ENCODE results near the gene STC2. TPM values are rescaled to one million over a fixed set of nuclear protein-coding genes. Genes with fewer than 3 reads are reported as not detected.
"Not testable (repeated sequence)": the region's sequence is repeated elsewhere in the genome, so short reads cannot be mapped to it uniquely, and the experiment has no call there.

Gene STC2
- total and polyA plus RNA-seq, 7 donors = 3.3 to 40.7 (median 13.7) TPM; not detected in 2

- peaks cover 0 to 38% (median 5%) of the 10 kb centered on the region in 3 donors for H3K27me3 ChIP-seq
- intact Hi-C loops (cut with DNase I) = loop anchor here (10.0 kb wide), 3 partner anchors 142 to 582 kb away; partner anchors contain the start of genes ATP6V0E1 and BNIP1
- H3K4me3 ChIP-seq = no peak overlapping the region
- DNase-seq = no peak
- no peaks in the 10 kb centered on the region for H3K36me3 ChIP-seq
- 35 to 48% methylated on average over 7 of the region's 7 CpGs for WGBS, 2 donors
- H3K4me1 ChIP-seq = peaks cover 0 to 25% (median 23%) of the 10 kb centered on the region in 4 donors
- TF ChIP-seq POLR2A (IDR thresholded peaks at IDR 0.05) (no peak), CTCF (IDR thresholded peaks at IDR 0.05) (no peak), EP300 (IDR thresholded peaks at IDR 0.05) (no peak), POLR2AphosphoS5 (IDR thresholded peaks at IDR 0.05) (no peak)
- H3K27ac ChIP-seq = no peak overlapping the region
- H3K9me3 ChIP-seq = no peaks in the 10 kb centered on the region
Observed at GRCh38 chr5:173287086-173287485, 41.1 kb downstream of the STC2 start.

GRCh38 chr5:173284343-173284958 lies 43.8 kb downstream of the STC2 start:
- DNase-seq, H3K4me3 ChIP-seq, H3K27ac ChIP-seq, H3K36me3 ChIP-seq, H3K9me3 ChIP-seq: not testable (repeated sequence)
- H3K27me3 ChIP-seq = peaks cover 0 to 43% (median 5%) of the 10 kb centered on the region in 3 donors
- 94% methylated on average over 4 of the region's 4 CpGs for WGBS, 2 donors
- intact Hi-C loops (cut with DNase I) = loop anchor here (10.0 kb wide), 3 partner anchors 140 to 580 kb away; partner anchors contain the start of genes ATP6V0E1 and BNIP1
- peaks cover 0 to 11% (median 8%) of the 10 kb centered on the region in 4 donors for H3K4me1 ChIP-seq

GRCh38 chr5:173283318-173284288 lies 44.6 kb downstream of the STC2 start:
- H3K9me3 ChIP-seq = no peaks in the 10 kb centered on the region
- H3K4me3 ChIP-seq = peak overlapping the region in 2 of 4 donors; percentile 18 to 29
- no peaks in the 10 kb centered on the region for H3K36me3 ChIP-seq
- peak; percentile 72 for DNase-seq
- 5% methylated on average over 45 of the region's 45 CpGs for WGBS, 2 donors
- H3K27me3 ChIP-seq = peaks cover 0 to 43% (median 5%) of the 10 kb centered on the region in 3 donors
- TF ChIP-seq CTCF (IDR thresholded peaks at IDR 0.05) (peak; percentile 39 to 71 (median 54)), EP300 (IDR thresholded peaks at IDR 0.05) (no peak)
- H3K27ac ChIP-seq = no peak overlapping the region
- intact Hi-C loops (cut with DNase I) = loop anchor here (10.0 kb wide), 3 partner anchors 139 to 579 kb away; partner anchors contain the start of genes ATP6V0E1 and BNIP1
- peaks cover 0 to 11% (median 8%) of the 10 kb centered on the region in 4 donors for H3K4me1 ChIP-seq

GRCh38 chr5:173282916-173283315 lies 45.3 kb downstream of the STC2 start:
- intact Hi-C loops (cut with DNase I) = loop anchor here (10.0 kb wide), 3 partner anchors 138 to 578 kb away; partner anchors contain the start of genes ATP6V0E1 and BNIP1
- H3K27me3 ChIP-seq = peaks cover 0 to 42% (median 5%) of the 10 kb centered on the region in 3 donors
- no peak overlapping the region for H3K4me3 ChIP-seq
- DNase-seq = no peak
- TF ChIP-seq POLR2AphosphoS5 (IDR thresholded peaks at IDR 0.05) = no peak
- TF ChIP-seq POLR2A (IDR thresholded peaks at IDR 0.05) = no peak
- no peak for TF ChIP-seq CTCF (IDR thresholded peaks at IDR 0.05)
- no peak for TF ChIP-seq EP300 (IDR thresholded peaks at IDR 0.05)
- H3K27ac ChIP-seq = no peak overlapping the region
- WGBS, 2 donors = 80 to 84% methylated on average over 10 of the region's 10 CpGs
- H3K4me1 ChIP-seq = peaks cover 0 to 11% (median 8%) of the 10 kb centered on the region in 4 donors
- H3K9me3 ChIP-seq = no peaks in the 10 kb centered on the region
- no peaks in the 10 kb centered on the region for H3K36me3 ChIP-seq

GRCh38 chr5:173281910-173282309 lies 46.3 kb downstream of the STC2 start:
- 22 to 26% methylated on average over 6 of the region's 6 CpGs for WGBS, 2 donors
- no peak overlapping the region for H3K4me3 ChIP-seq
- H3K36me3 ChIP-seq = no peaks in the 10 kb centered on the region
- intact Hi-C loops (cut with DNase I) = loop anchor here (10.0 kb wide), 3 partner anchors 137 to 577 kb away; partner anchors contain the start of genes ATP6V0E1 and BNIP1
- H3K4me1 ChIP-seq = peaks cover 0 to 11% (median 8%) of the 10 kb centered on the region in 4 donors
- TF ChIP-seq POLR2A (IDR thresholded peaks at IDR 0.05) (no peak), POLR2AphosphoS5 (IDR thresholded peaks at IDR 0.05) (no peak), EP300 (IDR thresholded peaks at IDR 0.05) (no peak), CTCF (IDR thresholded peaks at IDR 0.05) (no peak)
- H3K27me3 ChIP-seq = peaks cover 0 to 32% (median 5%) of the 10 kb centered on the region in 3 donors
- no peak for DNase-seq
- no peak overlapping the region for H3K27ac ChIP-seq
- no peaks in the 10 kb centered on the region for H3K9me3 ChIP-seq

Measured in sigmoid colon (tissue), 7 donors.